H9 (cell line): ENCODE data around the gene PRR13. TPM values are rescaled to one million over a fixed set of nuclear protein-coding genes. Genes with fewer than 3 reads are reported as not detected.

Experiments
- DNase-seq: peaks from one replicate; pipeline ENCODE4 v3.0.0-alpha.2; 2017
- H2AFZ ChIP-seq: one replicate; pipeline ENCODE4 v1.6.1; 2013; ENCODE audit warnings: mild to moderate bottlenecking, low read length, control low read depth, moderate library complexity
- H2AK5ac ChIP-seq: 2 replicates; pipeline ENCODE4 v1.6.1; 2013; ENCODE audit warnings: low read length, control low read depth, mixed read lengths; ENCODE audit not compliant: insufficient read length
- H2BK120ac ChIP-seq: one replicate; pipeline ENCODE4 v1.6.1; 2013; ENCODE audit warnings: low read depth, mild to moderate bottlenecking, low read length, control low read depth, inconsistent platforms; ENCODE audit not compliant: poor library complexity, severe bottlenecking
- H2BK12ac ChIP-seq: 2 replicates; pipeline ENCODE4 v1.6.1; 2013; ENCODE audit warnings: low read length, control low read depth, mixed read lengths, low read depth; ENCODE audit not compliant: insufficient read length
- H2BK15ac ChIP-seq: 2 replicates; pipeline ENCODE4 v1.6.1; 2013; ENCODE audit warnings: low read depth, low read length, control low read depth
- H2BK20ac ChIP-seq: one replicate; pipeline ENCODE4 v1.6.1; 2013; ENCODE audit warnings: low read depth, mild to moderate bottlenecking, low read length, control low read depth, inconsistent platforms; ENCODE audit not compliant: poor library complexity, severe bottlenecking
- H2BK5ac ChIP-seq: 2 replicates; pipeline ENCODE4 v1.6.1; 2013; ENCODE audit warnings: low read length, control low read depth, mixed read lengths; ENCODE audit not compliant: insufficient read length
- H3K14ac ChIP-seq: 2 replicates; pipeline ENCODE4 v1.6.1; 2013; ENCODE audit warnings: low read length, control low read depth; ENCODE audit not compliant: insufficient read depth
- H3K18ac ChIP-seq: 2 replicates; pipeline ENCODE4 v1.6.1; 2013; ENCODE audit warnings: low read depth, mild to moderate bottlenecking, mixed read lengths, low read length, control low read depth; ENCODE audit not compliant: insufficient read length
- H3K23ac ChIP-seq: 2 replicates; pipeline ENCODE4 v1.6.1; 2013; ENCODE audit warnings: low read length, control low read depth, mixed read lengths, low read depth; ENCODE audit not compliant: insufficient read length
- H3K23me2 ChIP-seq: 2 replicates; pipeline ENCODE4 v1.6.1; 2013; ENCODE audit warnings: low read depth, mild to moderate bottlenecking, mixed read lengths, low read length, control low read depth; ENCODE audit not compliant: insufficient read length, poor library complexity, severe bottlenecking
- H3K27ac ChIP-seq: 2 replicates; pipeline ENCODE4 v1.5.1; 2013; ENCODE audit warnings: low read length, control low read depth, mixed read lengths, low read depth; ENCODE audit not compliant: insufficient read length
- H3K27me3 ChIP-seq: 2 replicates; pipeline ENCODE4 v1.6.1; 2013; ENCODE audit warnings: low read length, control low read depth, inconsistent platforms; ENCODE audit not compliant: insufficient read depth
- H3K4ac ChIP-seq: 2 replicates; pipeline ENCODE4 v1.6.1; 2013; ENCODE audit warnings: low read depth, mild to moderate bottlenecking, control low read depth, inconsistent platforms, low read length, moderate library complexity
- H3K4me1 ChIP-seq: 2 replicates; pipeline ENCODE4 v1.6.1; 2013; ENCODE audit warnings: low read length, control low read depth, inconsistent platforms; ENCODE audit not compliant: insufficient read depth
- H3K4me2 ChIP-seq: 2 replicates; pipeline ENCODE4 v1.6.1; 2013; ENCODE audit warnings: low read length, control low read depth, mixed read lengths; ENCODE audit not compliant: insufficient read length, insufficient read depth
- H3K56ac ChIP-seq: 2 replicates; pipeline ENCODE4 v1.6.1; 2013; ENCODE audit warnings: low read depth, mild to moderate bottlenecking, mixed read lengths, low read length, control low read depth; ENCODE audit not compliant: insufficient read length
- H3K79me1 ChIP-seq: 2 replicates; pipeline ENCODE4 v1.6.1; 2013; ENCODE audit warnings: low read depth, mild to moderate bottlenecking, moderate library complexity, low read length, control low read depth, inconsistent platforms; ENCODE audit not compliant: insufficient read depth, poor library complexity, severe bottlenecking
- H3K79me2 ChIP-seq: 2 replicates; pipeline ENCODE4 v1.6.1; 2013; ENCODE audit warnings: low read length, control low read depth, inconsistent platforms; ENCODE audit not compliant: insufficient read depth
- H3K9ac ChIP-seq: 2 replicates; pipeline ENCODE4 v1.6.1; 2013; ENCODE audit warnings: low read length, control low read depth, mixed read lengths; ENCODE audit not compliant: insufficient read length; ENCODE audit errors: extremely low read depth
- H3K9me3 ChIP-seq: one replicate; pipeline ENCODE4 v1.6.1; 2013; ENCODE audit warnings: low read depth, low read length, inconsistent platforms; ENCODE audit not compliant: control insufficient read depth
- H3T11ph ChIP-seq: one replicate; pipeline ENCODE4 v1.6.1; 2013; ENCODE audit warnings: mild to moderate bottlenecking, low read length, control low read depth, inconsistent platforms
- H4K20me1 ChIP-seq: one replicate; pipeline ENCODE4 v1.6.1; 2013; ENCODE audit not compliant: control insufficient read depth, insufficient read length, insufficient read depth
- H4K5ac ChIP-seq: 2 replicates; pipeline ENCODE4 v1.6.1; 2013; ENCODE audit warnings: low read depth, mild to moderate bottlenecking, mixed read lengths, low read length, control low read depth; ENCODE audit not compliant: insufficient read length
- H4K8ac ChIP-seq: replicated peaks from 2 replicates; pipeline ENCODE4 v1.6.1; 2013; ENCODE audit warnings: low read length, control low read depth, mixed read lengths, low read depth; ENCODE audit not compliant: insufficient read length
- H4K91ac ChIP-seq: 2 replicates; pipeline ENCODE4 v1.6.1; 2013; ENCODE audit warnings: low read depth, mild to moderate bottlenecking, moderate library complexity, mixed read lengths, low read length, control low read depth; ENCODE audit not compliant: insufficient read length
- H3K27ac Mint-ChIP-seq, 3 experiments: 2 replicates in 2 of 3; 3 replicates in 1 of 3; pipeline ENCODE4 v1.8.0; 2020 to 2021; ENCODE audit warnings: mixed read lengths in 3 of 3, mild to moderate bottlenecking in 1 of 3, moderate library complexity in 1 of 3
- H3K27me3 Mint-ChIP-seq: 2 replicates; pipeline ENCODE4 v1.8.0; 2021; ENCODE audit warnings: low read depth, mild to moderate bottlenecking, moderate library complexity, mixed read lengths
- H3K36me3 Mint-ChIP-seq, 3 experiments: 2 replicates in 2 of 3; 3 replicates in 1 of 3; pipeline ENCODE4 v1.8.0; 2020 to 2021; ENCODE audit warnings: low read depth in 3 of 3, mixed read lengths in 3 of 3; ENCODE audit not compliant: insufficient read depth in 1 of 3
- H3K4me1 Mint-ChIP-seq, 2 experiments: 2 replicates each; pipeline ENCODE4 v1.8.0; 2020; ENCODE audit warnings: mixed read lengths in 2 of 2
- H3K4me3 Mint-ChIP-seq, 2 experiments: 2 replicates in 1 of 2; 3 replicates in 1 of 2; pipeline ENCODE4 v1.8.0; 2020 to 2021; ENCODE audit warnings: mild to moderate bottlenecking in 2 of 2, mixed read lengths in 2 of 2, moderate library complexity in 1 of 2
- H3K9me3 Mint-ChIP-seq, 2 experiments: 2 replicates in 1 of 2; 3 replicates in 1 of 2; pipeline ENCODE4 v1.8.0; 2020; ENCODE audit warnings: mild to moderate bottlenecking in 2 of 2, mixed read lengths in 2 of 2, moderate library complexity in 1 of 2
- WGBS: extraction: QIAGEN DNeasy Blood & Tissue Kit; methylation state at CpG from one replicate; pipeline ENCODE4 v1.1.7; 2013; ENCODE audit warnings: missing lambda C conversion rate, low lambda C conversion rate, mixed read lengths; ENCODE audit not compliant: insufficient read length; ENCODE audit errors: extremely low coverage; 5-methylcytosine and 5-hydroxymethylcytosine counted together
- total RNA-seq: library from RNA; stranded (reverse); gene quantifications from 2 replicates; pipeline ENCODE4 v1.2.1, GENCODE V29; 2021
- TF ChIP-seq, protein P1 (sequence below): fragments of 200-600 bp; sonication (generic); conservative IDR thresholded peaks from 3 replicates; pipeline ENCODE4 v1.8.0; 2021; ENCODE audit warnings: antibody characterized with exemption, mild to moderate bottlenecking

Gene PRR13
- total RNA-seq, 1 experiment from 2014 or later: 147 TPM

DNA sequence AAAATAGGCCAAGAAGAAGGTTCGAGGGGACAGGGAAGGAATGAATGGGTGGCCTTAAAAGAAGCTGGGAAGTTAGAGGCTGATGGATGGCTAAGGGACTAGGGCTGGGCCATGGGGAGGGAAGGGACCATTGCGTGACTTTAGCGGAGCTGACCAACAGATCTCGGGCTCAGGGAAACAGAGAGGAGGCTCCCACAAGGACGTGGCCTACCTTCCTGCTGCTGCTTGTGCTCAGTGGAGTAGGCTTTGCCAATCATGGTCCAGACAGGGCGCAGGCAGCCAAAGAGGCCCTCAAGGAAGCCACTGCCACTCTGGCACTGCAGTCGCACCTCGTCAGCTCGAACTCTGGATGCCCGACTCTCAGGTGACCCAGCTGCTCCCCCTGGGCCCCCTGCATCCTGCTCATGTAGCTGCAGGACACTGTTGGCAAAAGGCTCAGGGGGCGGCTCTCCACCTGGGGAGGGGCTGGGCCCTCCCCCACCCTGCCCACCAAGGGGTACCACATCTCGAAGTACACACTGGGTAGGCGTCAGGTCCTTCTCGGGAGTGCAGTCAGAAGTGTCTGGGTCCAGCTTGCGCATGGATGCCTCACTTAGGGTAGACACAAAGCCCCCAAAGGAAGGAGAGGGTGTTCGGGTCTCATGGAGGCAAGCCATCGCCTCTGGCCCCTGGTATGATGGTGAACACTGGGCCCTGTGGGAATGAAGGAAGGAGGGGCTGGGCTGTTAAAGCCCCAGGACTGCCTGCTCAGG, 45.4 kb downstream of the PRR13 start:
- Histone ChIP-seq H3K9me3 (no peaks in the 10 kb centered on the region), H3K4me1 (no peaks in the 10 kb centered on the region), H3K56ac (no peak overlapping the region), H4K5ac (no peak overlapping the region), H4K20me1 (peaks cover 2% of the 10 kb centered on the region), H2AFZ (no peak overlapping the region), H2BK15ac (no peak overlapping the region), H4K8ac (no peak overlapping the region), H3K9ac (no peak overlapping the region), H2BK12ac (no peak overlapping the region), H3K27ac (no peak overlapping the region), H2BK20ac (no peak overlapping the region), H3K23ac (no peak overlapping the region), H3K27me3 (no peaks in the 10 kb centered on the region), H3T11ph (no peak overlapping the region), H2BK120ac (no peak overlapping the region), H3K79me2 (no peaks in the 10 kb centered on the region), H3K23me2 (no peaks in the 10 kb centered on the region), H3K4ac (no peak overlapping the region), H3K4me2 (no peak overlapping the region), H3K18ac (no peak overlapping the region), H4K91ac (no peak overlapping the region), H3K14ac (no peak overlapping the region), H2AK5ac (no peak overlapping the region), H3K79me1 (no peaks in the 10 kb centered on the region), H2BK5ac (no peak overlapping the region)
- Mint-ChIP-seq H3K36me3 (peaks cover 24 to 44% (median 43%) of the 10 kb centered on the region in 3 experiments), H3K4me3 (no peak overlapping the region), H3K9me3 (no peaks in the 10 kb centered on the region), H3K27me3 (peaks cover 1% of the 10 kb centered on the region; the same call in 1 of the 2 replicates), H3K27ac (peak overlapping the region in 2 of 3 experiments; percentile 64 to 80; a peak in 4 of 7 replicates), H3K4me1 (peaks cover 15 to 17% of the 10 kb centered on the region in 2 experiments)
- TF ChIP-seq, protein P1, sequence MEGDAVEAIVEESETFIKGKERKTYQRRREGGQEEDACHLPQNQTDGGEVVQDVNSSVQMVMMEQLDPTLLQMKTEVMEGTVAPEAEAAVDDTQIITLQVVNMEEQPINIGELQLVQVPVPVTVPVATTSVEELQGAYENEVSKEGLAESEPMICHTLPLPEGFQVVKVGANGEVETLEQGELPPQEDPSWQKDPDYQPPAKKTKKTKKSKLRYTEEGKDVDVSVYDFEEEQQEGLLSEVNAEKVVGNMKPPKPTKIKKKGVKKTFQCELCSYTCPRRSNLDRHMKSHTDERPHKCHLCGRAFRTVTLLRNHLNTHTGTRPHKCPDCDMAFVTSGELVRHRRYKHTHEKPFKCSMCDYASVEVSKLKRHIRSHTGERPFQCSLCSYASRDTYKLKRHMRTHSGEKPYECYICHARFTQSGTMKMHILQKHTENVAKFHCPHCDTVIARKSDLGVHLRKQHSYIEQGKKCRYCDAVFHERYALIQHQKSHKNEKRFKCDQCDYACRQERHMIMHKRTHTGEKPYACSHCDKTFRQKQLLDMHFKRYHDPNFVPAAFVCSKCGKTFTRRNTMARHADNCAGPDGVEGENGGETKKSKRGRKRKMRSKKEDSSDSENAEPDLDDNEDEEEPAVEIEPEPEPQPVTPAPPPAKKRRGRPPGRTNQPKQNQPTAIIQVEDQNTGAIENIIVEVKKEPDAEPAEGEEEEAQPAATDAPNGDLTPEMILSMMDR: no peak
- no peak for DNase-seq
- no CpG with 5 or more reads among the region's 17 CpGs for WGBS
